ENCODE measurements around the gene ZFP90. TPM values are rescaled to one million over a fixed set of nuclear protein-coding genes. Genes with fewer than 3 reads are reported as not detected.
A peak's percentile ranks its signal among the peaks of the same experiment; 100 is the strongest.

ZFP90 gene
- 10 to 100 TPM; 35.7 to 40.6 (median 40.3) TPM for total RNA-seq

DNA sequence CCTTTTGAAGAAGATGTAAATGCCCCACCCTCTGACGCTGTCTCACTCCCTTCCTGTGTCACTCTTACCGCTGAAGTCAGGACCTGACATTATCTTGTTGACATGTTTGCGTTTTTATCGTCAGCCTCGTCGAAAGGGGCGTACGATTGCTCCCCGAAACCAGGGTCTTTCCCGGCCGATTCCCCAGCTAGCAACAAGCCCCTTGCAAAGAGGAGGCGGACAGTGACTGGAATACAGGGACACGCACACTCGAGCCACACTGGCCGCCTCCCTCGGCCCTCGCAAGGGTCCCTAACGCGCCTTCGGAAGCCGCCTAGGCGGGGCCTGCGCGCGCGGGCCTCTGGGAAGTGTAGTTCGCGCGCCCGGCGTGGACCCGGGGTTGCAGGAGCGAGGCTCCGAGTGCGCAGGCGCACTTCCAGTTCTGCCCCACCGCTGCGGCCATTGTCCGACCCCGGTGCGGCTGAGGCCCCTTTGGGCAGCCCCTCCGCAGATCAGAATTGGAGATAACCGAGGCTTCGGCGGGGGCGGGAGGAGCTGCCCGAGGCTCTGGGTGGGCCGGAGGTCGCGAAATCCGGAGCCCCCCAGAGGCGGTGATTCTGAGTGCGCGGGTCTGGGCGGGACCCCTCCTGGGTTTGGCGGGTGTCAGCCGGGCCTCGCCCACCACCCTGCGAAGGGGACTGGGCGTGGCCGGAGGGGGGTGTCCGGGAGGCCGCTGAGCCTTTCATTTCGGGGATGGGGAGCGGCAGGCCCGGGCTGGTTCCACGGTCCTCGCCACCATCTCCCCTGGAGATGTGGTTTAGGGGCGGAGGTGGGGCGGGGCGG lies at the start of gene ZFP90:
TSS of gene ZFP90 (plus strand) at position 412 of the 822 bp plus-strand sequence. CDS start 502 bp downstream, outside the sequence.
- TF ChIP-seq, protein P1, sequence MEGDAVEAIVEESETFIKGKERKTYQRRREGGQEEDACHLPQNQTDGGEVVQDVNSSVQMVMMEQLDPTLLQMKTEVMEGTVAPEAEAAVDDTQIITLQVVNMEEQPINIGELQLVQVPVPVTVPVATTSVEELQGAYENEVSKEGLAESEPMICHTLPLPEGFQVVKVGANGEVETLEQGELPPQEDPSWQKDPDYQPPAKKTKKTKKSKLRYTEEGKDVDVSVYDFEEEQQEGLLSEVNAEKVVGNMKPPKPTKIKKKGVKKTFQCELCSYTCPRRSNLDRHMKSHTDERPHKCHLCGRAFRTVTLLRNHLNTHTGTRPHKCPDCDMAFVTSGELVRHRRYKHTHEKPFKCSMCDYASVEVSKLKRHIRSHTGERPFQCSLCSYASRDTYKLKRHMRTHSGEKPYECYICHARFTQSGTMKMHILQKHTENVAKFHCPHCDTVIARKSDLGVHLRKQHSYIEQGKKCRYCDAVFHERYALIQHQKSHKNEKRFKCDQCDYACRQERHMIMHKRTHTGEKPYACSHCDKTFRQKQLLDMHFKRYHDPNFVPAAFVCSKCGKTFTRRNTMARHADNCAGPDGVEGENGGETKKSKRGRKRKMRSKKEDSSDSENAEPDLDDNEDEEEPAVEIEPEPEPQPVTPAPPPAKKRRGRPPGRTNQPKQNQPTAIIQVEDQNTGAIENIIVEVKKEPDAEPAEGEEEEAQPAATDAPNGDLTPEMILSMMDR (IDR thresholded peaks at IDR 0.05) = no peak
- peak in 2 of 3 donors; percentile 28 to 42 for TF ChIP-seq POLR2AphosphoS5 (IDR thresholded peaks at IDR 0.05)
- no peak for TF ChIP-seq POLR2A (IDR thresholded peaks at IDR 0.05)
- H3K27me3 ChIP-seq = no peaks in the 10 kb centered on the region
- DNase-seq (ENCODE audit: low spot score in 2 of 2) = peak; percentile 65 to 78
- no peaks in the 10 kb centered on the region for H3K4me1 ChIP-seq
- no peaks in the 10 kb centered on the region for H3K36me3 ChIP-seq
- H3K9me3 ChIP-seq = no peaks in the 10 kb centered on the region
- peak within 1 kb of the TSS; percentile 82 to 89 for H3K27ac ChIP-seq
- H3K4me3 ChIP-seq = peak within 1 kb of the TSS; percentile 75 to 99 (median 97)
- intact Hi-C loops (cut with DNase I; ENCODE audit: low total_unique reads) = no loop called here

DNA sequence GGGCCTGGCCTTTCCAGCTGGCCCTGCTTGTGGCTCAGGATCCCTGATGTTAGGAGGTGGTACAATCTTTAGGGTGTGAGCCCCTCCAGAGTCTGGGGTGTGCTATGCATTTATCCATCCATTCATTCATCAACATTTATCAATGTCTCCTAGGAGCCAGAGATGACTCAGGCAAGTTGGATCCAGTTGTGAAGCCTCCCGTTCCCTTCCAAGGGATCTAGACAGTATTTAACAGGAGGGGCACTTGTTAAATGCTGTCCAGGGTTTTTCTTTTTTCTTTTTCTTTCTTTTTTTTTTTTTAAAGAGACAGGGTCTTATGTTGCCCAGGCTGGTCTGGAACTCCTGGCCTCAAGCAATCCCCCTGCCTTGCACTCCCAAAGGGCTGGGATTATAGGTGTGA lies 48.7 kb upstream of the ZFP90 start:
- no peak for DNase-seq (ENCODE audit: low spot score in 2 of 2)

DNA sequence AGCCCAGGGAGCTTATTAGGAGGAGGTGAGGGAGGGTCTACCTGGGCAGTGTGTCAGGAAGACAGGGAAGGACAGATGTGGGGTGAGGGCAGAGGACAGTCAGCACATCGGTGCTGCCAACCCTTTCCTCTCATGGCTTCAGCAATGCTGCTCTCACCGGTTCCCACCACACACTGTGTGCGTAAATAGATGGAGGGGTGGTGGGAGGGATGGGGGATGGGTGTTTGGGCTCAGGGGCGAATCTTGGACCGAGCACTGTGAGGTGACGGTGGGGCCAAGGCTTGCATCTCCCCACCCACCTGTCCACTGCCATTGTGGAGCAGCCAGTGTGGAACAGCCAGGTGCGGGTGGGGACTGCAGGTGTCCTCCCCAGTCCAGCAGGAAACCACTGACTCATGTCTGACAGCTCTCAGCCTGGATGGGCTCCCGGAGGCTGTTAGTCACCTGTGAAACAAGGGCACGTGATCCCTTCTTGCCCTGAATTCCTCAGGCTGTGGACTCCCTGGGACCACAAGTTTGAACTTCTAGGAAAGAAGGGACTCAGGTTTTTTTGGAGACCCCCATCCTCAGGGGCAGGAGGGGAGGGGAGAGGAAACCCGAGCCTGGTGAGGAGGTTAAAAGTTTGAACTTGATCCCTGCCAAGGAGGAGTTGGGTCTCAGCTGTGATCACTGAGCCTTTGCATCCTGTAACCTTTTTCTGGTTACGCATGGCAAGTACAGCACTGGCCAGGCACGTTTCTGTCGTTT lies 48.1 kb upstream of the ZFP90 start:
- Histone ChIP-seq H3K4me1 (no peaks in the 10 kb centered on the region), H3K36me3 (no peaks in the 10 kb centered on the region), H3K4me3 (no peak overlapping the region), H3K9me3 (no peaks in the 10 kb centered on the region), H3K27me3 (no peaks in the 10 kb centered on the region), H3K27ac (no peak overlapping the region)
- intact Hi-C loops (cut with DNase I; ENCODE audit: low total_unique reads) = no loop called here
- DNase-seq (ENCODE audit: low spot score in 2 of 2) = peak; percentile 70 to 76
- no peak for TF ChIP-seq POLR2A (IDR thresholded peaks at IDR 0.05)
- TF ChIP-seq POLR2AphosphoS5 (IDR thresholded peaks at IDR 0.05) = no peak
- TF ChIP-seq, protein P1 (IDR thresholded peaks at IDR 0.05) = no peak

More for the DNA sequence above, 48.7 kb upstream of the ZFP90 start:
- Histone ChIP-seq H3K4me1 (no peaks in the 10 kb centered on the region), H3K4me3 (no peak overlapping the region), H3K27me3 (no peaks in the 10 kb centered on the region), H3K9me3 (no peaks in the 10 kb centered on the region), H3K27ac (no peak overlapping the region), H3K36me3 (no peaks in the 10 kb centered on the region)
- TF ChIP-seq POLR2AphosphoS5 (IDR thresholded peaks at IDR 0.05) = no peak
- TF ChIP-seq, protein P1 (IDR thresholded peaks at IDR 0.05) = no peak
- no peak for TF ChIP-seq POLR2A (IDR thresholded peaks at IDR 0.05)
- intact Hi-C loops (cut with DNase I; ENCODE audit: low total_unique reads) = no loop called here

DNA sequence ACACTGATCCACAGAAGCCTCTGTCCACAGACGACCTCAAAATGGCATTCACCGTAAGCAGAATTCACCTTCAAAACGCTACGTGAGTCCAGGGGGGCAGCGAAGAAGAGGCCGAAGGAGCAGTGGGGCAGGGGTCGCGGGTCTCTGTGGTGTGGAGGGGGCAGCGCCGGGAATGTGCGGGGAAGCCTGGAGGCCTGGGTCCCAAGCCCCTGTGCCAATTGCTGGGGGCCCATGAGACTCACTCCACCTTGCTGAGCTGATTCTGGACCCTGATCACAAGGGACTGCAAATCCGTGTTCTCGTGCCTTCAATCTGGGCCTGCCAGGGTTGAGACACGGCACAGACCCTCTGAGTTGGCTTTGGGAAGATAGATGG lies 47.5 kb upstream of the ZFP90 start:
- Histone ChIP-seq H3K4me1 (no peaks in the 10 kb centered on the region), H3K36me3 (no peaks in the 10 kb centered on the region), H3K27me3 (no peaks in the 10 kb centered on the region), H3K27ac (no peak overlapping the region), H3K9me3 (no peaks in the 10 kb centered on the region), H3K4me3 (no peak overlapping the region)
- intact Hi-C loops (cut with DNase I; ENCODE audit: low total_unique reads) = no loop called here
- no peak for DNase-seq (ENCODE audit: low spot score in 2 of 2)
- TF ChIP-seq POLR2A (IDR thresholded peaks at IDR 0.05) = no peak

DNA sequence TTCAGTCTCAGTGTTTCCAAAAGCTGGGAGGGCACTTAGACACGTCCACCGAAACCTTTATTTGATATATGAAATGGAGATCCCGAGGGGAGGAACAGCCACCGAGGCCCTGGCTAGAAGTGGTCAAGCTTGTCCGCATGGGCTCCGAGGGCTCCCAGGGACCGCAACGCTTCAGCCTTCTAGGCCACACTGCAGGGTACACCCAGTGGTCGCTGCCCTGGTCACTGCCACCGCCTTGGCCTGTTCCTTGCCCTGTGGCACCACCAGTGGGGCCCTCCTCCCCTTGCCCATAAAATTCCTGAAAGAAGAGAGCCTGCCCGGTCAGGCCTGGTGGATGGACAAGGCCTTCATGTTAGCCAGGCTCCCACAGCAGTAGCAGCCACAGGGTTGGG lies 46.9 kb upstream of the ZFP90 start:
- H3K27ac ChIP-seq = no peak overlapping the region
- H3K4me3 ChIP-seq = no peak overlapping the region
- H3K4me1 ChIP-seq = peaks cover 0 to 5% of the 10 kb centered on the region in 2 donors
- no peak for DNase-seq (ENCODE audit: low spot score in 2 of 2)
- H3K9me3 ChIP-seq = no peaks in the 10 kb centered on the region
- no peaks in the 10 kb centered on the region for H3K27me3 ChIP-seq
- intact Hi-C loops (cut with DNase I; ENCODE audit: low total_unique reads) = no loop called here
- TF ChIP-seq, protein P1 (IDR thresholded peaks at IDR 0.05) = no peak
- no peak for TF ChIP-seq POLR2A (IDR thresholded peaks at IDR 0.05)
- TF ChIP-seq POLR2AphosphoS5 (IDR thresholded peaks at IDR 0.05) = no peak
- no peaks in the 10 kb centered on the region for H3K36me3 ChIP-seq
